Measurements from ENCODE around the gene MED15. TPM values are rescaled to one million over a fixed set of nuclear protein-coding genes. Genes with fewer than 3 reads are reported as not detected.

Gene MED15
- 74.3 and 79.8 TPM in 2 replicates for total RNA-seq

DNA sequence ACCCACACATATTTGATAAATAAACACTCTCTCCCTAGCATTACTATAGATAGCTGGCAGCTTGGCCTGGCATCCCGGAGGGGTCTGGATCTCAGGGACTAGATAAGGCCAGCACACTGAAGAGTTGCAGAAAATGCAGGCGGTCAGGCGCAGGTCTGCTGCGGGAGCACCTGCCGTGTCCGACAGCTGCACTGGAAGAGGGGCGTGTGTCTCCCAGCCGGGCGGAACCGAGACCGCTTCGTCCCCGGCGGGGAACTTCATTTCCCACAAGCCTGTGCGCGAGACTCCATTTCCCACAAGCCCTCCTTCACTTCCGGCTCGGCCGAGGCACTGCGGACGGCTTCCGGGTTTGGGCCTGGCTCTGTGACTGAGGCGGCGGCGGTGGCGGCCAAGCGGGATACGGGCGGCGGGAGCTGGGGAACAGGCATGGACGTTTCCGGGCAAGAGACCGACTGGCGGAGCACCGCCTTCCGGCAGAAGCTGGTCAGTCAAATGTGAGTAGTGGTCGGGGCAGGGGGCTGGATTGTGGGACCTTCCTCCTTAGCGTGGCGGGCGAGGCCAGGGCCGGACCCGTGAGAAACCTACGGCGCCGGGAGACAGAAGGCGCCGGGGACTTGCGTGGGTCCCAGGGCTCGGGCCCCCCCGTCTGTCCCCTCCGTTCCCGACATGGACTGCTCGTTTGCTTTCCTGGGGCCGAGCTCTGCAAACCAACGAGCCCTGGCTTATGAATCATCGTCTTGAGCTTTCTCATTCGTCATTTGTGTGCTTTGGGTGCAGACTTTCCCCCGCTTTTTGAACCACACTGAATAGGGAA is at the start of gene MED15:
Gene MED15, plus strand, starts transcription at position 358 of the 814 bp plus-strand sequence. Its CDS starts 69 bp downstream, at position 427.
- H3K27me3 ChIP-seq (ENCODE audit: control insufficient read depth, insufficient read depth, low read length): no peaks in the 10 kb centered on the region
- TF ChIP-seq, protein P1, sequence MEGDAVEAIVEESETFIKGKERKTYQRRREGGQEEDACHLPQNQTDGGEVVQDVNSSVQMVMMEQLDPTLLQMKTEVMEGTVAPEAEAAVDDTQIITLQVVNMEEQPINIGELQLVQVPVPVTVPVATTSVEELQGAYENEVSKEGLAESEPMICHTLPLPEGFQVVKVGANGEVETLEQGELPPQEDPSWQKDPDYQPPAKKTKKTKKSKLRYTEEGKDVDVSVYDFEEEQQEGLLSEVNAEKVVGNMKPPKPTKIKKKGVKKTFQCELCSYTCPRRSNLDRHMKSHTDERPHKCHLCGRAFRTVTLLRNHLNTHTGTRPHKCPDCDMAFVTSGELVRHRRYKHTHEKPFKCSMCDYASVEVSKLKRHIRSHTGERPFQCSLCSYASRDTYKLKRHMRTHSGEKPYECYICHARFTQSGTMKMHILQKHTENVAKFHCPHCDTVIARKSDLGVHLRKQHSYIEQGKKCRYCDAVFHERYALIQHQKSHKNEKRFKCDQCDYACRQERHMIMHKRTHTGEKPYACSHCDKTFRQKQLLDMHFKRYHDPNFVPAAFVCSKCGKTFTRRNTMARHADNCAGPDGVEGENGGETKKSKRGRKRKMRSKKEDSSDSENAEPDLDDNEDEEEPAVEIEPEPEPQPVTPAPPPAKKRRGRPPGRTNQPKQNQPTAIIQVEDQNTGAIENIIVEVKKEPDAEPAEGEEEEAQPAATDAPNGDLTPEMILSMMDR (IDR thresholded peaks at IDR 0.05; ENCODE audit: insufficient read depth, low read length, poor library complexity, severe bottlenecking): no peak
- no peak for DNase-seq (ENCODE audit: low read depth)
- H3K36me3 ChIP-seq (ENCODE audit: control insufficient read depth, insufficient read depth, low read length): no peaks in the 10 kb centered on the region
- H3K4me3 ChIP-seq (ENCODE audit: low read depth, low read length): peak within 1 kb of the TSS; percentile 95

DNA sequence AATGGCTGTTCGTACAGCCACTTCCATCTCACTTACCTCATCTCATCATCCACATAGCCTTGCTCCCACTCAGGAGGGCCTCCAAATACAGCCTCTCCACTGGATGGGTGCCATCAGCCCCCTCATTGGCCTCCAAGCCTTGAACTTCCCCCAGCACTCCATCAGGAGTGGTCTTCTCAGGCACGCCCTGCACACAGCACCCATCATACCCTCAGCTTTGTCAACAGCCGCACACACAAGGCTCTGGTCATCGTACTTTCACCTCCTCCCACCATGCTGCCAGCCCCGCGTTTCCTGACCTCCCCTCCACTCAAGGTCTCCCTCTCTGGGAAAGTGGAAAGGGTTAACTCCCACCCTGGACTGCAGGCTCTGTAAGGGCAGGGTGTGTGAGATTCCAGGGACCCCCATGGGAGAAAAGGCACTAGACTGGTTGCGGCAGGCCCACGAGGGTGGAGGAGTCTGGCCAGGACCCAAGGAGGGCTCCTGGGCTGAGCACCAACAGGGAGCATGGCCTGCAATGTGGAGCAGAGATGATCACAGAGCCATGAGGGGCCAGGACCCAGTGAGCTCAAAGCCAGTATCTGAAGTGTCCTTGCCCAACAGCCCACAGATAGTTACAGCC is 48.8 kb upstream of the MED15 start:
- Histone ChIP-seq H3K36me3 (ENCODE audit: control insufficient read depth, insufficient read depth, low read length) (peaks cover 4% of the 10 kb centered on the region), H3K4me3 (ENCODE audit: low read depth, low read length) (no peak overlapping the region), H3K27me3 (ENCODE audit: control insufficient read depth, insufficient read depth, low read length) (no peaks in the 10 kb centered on the region)
- DNase-seq (ENCODE audit: low read depth): no peak
- TF ChIP-seq, protein P1 (IDR thresholded peaks at IDR 0.05; ENCODE audit: insufficient read depth, low read length, poor library complexity, severe bottlenecking): no peak

GRCh38 chr22:20459152-20459542 is 48.3 kb upstream of the MED15 start:
- DNase-seq (ENCODE audit: low read depth): no peak
- Histone ChIP-seq H3K27me3 (ENCODE audit: control insufficient read depth, insufficient read depth, low read length) (no peaks in the 10 kb centered on the region), H3K4me3 (ENCODE audit: low read depth, low read length) (no peak overlapping the region), H3K36me3 (ENCODE audit: control insufficient read depth, insufficient read depth, low read length) (peaks cover 4% of the 10 kb centered on the region)
- TF ChIP-seq, protein P1 (IDR thresholded peaks at IDR 0.05; ENCODE audit: insufficient read depth, low read length, poor library complexity, severe bottlenecking): no peak

DNA sequence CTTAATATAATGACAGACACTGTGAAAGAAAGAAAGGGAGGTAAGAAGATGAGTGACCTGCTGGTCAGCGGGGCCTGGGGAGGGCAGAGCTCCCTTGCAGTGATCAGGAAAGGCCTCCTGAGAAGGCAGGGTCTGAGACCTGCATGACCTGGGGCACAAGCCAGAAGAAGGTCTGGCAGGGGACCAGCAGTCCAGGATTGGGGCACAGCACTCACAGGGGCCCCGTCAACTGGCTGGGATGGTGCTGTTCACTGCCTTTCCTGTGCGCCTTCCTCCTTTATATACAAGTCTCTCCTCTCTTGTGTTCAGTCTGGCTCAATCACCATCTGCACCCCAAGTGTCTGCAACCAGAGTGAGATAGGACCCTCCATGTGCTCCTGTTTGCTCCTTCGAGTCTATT is 47.5 kb upstream of the MED15 start:
- Histone ChIP-seq H3K4me3 (ENCODE audit: low read depth, low read length) (no peak overlapping the region), H3K36me3 (ENCODE audit: control insufficient read depth, insufficient read depth, low read length) (peaks cover 4% of the 10 kb centered on the region), H3K27me3 (ENCODE audit: control insufficient read depth, insufficient read depth, low read length) (no peaks in the 10 kb centered on the region)
- TF ChIP-seq, protein P1 (IDR thresholded peaks at IDR 0.05; ENCODE audit: insufficient read depth, low read length, poor library complexity, severe bottlenecking): no peak
- DNase-seq (ENCODE audit: low read depth): no peak

GRCh38 chr22:20463324-20464095 is 43.9 kb upstream of the MED15 start:
- TF ChIP-seq, protein P1 (IDR thresholded peaks at IDR 0.05; ENCODE audit: insufficient read depth, low read length, poor library complexity, severe bottlenecking): no peak
- no peak for DNase-seq (ENCODE audit: low read depth)
- Histone ChIP-seq H3K36me3 (ENCODE audit: control insufficient read depth, insufficient read depth, low read length) (peaks cover 1% of the 10 kb centered on the region), H3K27me3 (ENCODE audit: control insufficient read depth, insufficient read depth, low read length) (no peaks in the 10 kb centered on the region), H3K4me3 (ENCODE audit: low read depth, low read length) (no peak overlapping the region)
